ENCODE measurements around the gene MEF2B. TPM values are rescaled to one million over a fixed set of nuclear protein-coding genes. Genes with fewer than 3 reads are reported as not detected.

Gene MEF2B
- polyA plus RNA-seq, 1 experiment = 0.38 TPM

DNA sequence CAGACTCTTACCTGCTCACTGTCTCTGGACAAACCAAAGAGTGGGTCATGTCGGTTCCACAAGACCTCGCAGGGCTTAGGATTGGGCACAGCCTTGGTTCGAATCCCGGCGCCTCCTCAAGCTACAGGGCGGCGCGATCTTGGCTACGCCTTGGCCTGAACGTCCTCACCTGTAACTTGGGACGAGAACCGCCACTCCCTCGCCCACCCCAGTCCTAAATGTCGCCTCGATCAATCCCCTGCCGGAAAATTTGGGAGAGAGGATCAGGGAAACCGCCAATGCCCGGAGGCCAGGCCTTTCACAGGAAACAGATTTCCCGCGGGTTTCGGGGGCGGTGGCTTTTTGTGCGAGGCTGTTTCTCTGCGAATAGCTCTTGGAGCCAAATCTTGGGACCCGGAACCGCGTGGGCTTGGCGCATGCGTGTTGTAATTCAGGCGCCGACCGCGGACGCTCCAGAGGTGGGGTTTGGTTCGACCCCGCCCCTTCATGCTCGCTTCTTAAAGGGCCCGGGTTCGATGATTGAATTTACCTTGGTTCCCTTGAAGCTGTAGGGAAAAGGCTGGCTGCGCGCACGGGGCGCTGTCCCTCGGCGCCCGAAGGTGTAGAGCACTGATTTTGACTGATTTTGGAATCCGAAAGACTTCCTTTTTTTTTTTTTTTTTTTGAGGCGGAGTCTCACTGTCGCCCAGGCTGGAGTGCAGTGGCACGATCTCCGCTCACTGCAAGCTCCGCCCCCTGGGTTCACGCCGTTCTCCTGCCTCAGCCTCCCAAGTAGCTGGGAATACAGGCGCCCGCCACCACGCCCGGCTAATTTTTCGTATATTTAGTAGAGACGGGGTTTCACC is 33.2 kb upstream of the MEF2B start, which contains the start of gene NR2C2AP:
Gene NR2C2AP (minus strand): TSS at position 403 of the 845 bp plus-strand sequence. CDS start 354 bp downstream, at position 49.
- DNase-seq (ENCODE audit: low read depth, low spot score) = peak; percentile 68
- H3K27ac ChIP-seq (ENCODE audit: low read depth, low read length) = no peak within 1 kb of the TSS
- peaks cover 2% of the 10 kb centered on the region for H3K27me3 ChIP-seq (ENCODE audit: control insufficient read depth, insufficient read depth, low read length)
- no peaks in the 10 kb centered on the region; the same call in 1 of the 2 replicates for H3K9me3 ChIP-seq (ENCODE audit: control insufficient read depth, insufficient read depth, low read length)
- TF ChIP-seq CTCF (IDR thresholded peaks at IDR 0.05; ENCODE audit: low read depth, low read length) = no peak
- CTCF ChIA-PET = interaction anchor here (0.7 to 0.9 kb wide), 3 partner anchors 14 to 145 kb away, joined by 3 to 5 read pairs (median 3); no protein-coding TSS in a partner anchor
- POLR2A ChIA-PET = interaction anchor here (0.7 to 1.7 kb wide), 6 partner anchors 11 to 312 kb away, joined by 3 to 22 read pairs (median 6); partner anchors contain the start of genes BORCS8 and RFXANK
- H3K4me3 ChIP-seq (ENCODE audit: low read depth, low read length) = peak within 1 kb of the TSS; percentile 65

GRCh38 chr19:19202707-19203011 is 32.6 kb upstream of the MEF2B start:
- TF ChIP-seq CTCF (IDR thresholded peaks at IDR 0.05; ENCODE audit: low read depth, low read length) = no peak
- H3K27ac ChIP-seq (ENCODE audit: low read depth, low read length) = no peak overlapping the region
- DNase-seq (ENCODE audit: low read depth, low spot score) = no peak
- POLR2A ChIA-PET = interaction anchor here (0.9 to 1.7 kb wide), 3 partner anchors 10 to 120 kb away, joined by 3 to 22 read pairs (median 6); partner anchors contain the start of genes BORCS8 and RFXANK
- H3K4me3 ChIP-seq (ENCODE audit: low read depth, low read length) = peak overlapping the region; percentile 65
- peaks cover 2% of the 10 kb centered on the region for H3K27me3 ChIP-seq (ENCODE audit: control insufficient read depth, insufficient read depth, low read length)
- no peaks in the 10 kb centered on the region; the same call in 1 of the 2 replicates for H3K9me3 ChIP-seq (ENCODE audit: control insufficient read depth, insufficient read depth, low read length)
- CTCF ChIA-PET = interaction anchor here (0.9 kb wide), 1 partner anchor 28 kb away, joined by 3 read pairs; no protein-coding TSS in a partner anchor

- peak overlapping the region; percentile 65 for H3K4me3 ChIP-seq (ENCODE audit: low read depth, low read length)
- H3K27me3 ChIP-seq (ENCODE audit: control insufficient read depth, insufficient read depth, low read length) = peaks cover 2% of the 10 kb centered on the region
- H3K9me3 ChIP-seq (ENCODE audit: control insufficient read depth, insufficient read depth, low read length) = no peaks in the 10 kb centered on the region; the same call in 1 of the 2 replicates
- CTCF ChIA-PET = interaction anchor here (1.1 kb wide), 1 partner anchor 56 kb away, joined by 3 read pairs; no protein-coding TSS in a partner anchor
- POLR2A ChIA-PET = interaction anchor here (0.9 to 1.7 kb wide), 2 partner anchors 10 to 120 kb away, joined by 6 to 22 read pairs; partner anchors contain the start of genes BORCS8 and RFXANK
- DNase-seq (ENCODE audit: low read depth, low spot score) = no peak
- no peak overlapping the region for H3K27ac ChIP-seq (ENCODE audit: low read depth, low read length)
- no peak for TF ChIP-seq CTCF (IDR thresholded peaks at IDR 0.05; ENCODE audit: low read depth, low read length)
Measured at GRCh38 chr19:19201697-19202630, 31.9 kb upstream of the MEF2B start.

DNA sequence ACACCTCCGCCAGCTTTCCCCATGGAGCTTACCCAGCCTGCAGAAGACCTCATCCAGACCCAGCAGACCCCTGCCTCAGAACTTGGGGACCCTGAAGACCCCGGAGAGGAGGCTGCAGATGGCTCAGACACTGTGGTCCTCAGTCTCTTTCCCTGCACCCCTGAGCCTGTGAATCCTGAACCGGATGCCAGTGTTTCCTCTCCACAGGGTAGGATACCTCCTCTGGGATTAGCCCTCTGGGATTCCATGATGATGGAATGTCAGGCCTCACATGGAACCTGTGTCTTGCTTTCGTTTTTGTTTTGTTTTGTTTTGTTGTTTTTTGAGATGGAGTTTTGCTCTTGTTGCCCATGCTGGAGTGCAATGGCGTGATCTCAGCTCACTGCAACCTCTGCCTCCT is 23.9 kb upstream of the MEF2B start:
- Histone ChIP-seq H3K27ac (ENCODE audit: low read depth, low read length) (no peak overlapping the region), H3K9me3 (ENCODE audit: control insufficient read depth, insufficient read depth, low read length) (no peaks in the 10 kb centered on the region; the same call in 1 of the 2 replicates), H3K4me3 (ENCODE audit: low read depth, low read length) (peak overlapping the region; percentile 92), H3K27me3 (ENCODE audit: control insufficient read depth, insufficient read depth, low read length) (no peaks in the 10 kb centered on the region)
- DNase-seq (ENCODE audit: low read depth, low spot score) = no peak
- TF ChIP-seq CTCF (IDR thresholded peaks at IDR 0.05; ENCODE audit: low read depth, low read length) = no peak
- CTCF ChIA-PET = interaction anchor here (1.2 kb wide), 1 partner anchor 8 kb away, joined by 6 read pairs; no protein-coding TSS in a partner anchor
- POLR2A ChIA-PET = interaction anchor here (0.6 kb wide), 1 partner anchor 28 kb away, joined by 3 read pairs; no protein-coding TSS in a partner anchor
